ENCODE results near the gene ADRM1. TPM values are rescaled to one million over a fixed set of nuclear protein-coding genes. Genes with fewer than 3 reads are reported as not detected.

Gene ADRM1
- total and polyA plus RNA-seq, 12 donors = 50.6 to 254 (median 126) TPM

- peaks cover 0 to 25% of the 10 kb centered on the region in 2 donors for H3K36me3 ChIP-seq (replicated peaks in 1 of 2)
- TF ChIP-seq POLR2A (IDR thresholded peaks at IDR 0.05) (no peak), CTCF (IDR thresholded peaks at IDR 0.05) (no peak)
Observed at GRCh38 chr20:62350629-62351422, 48.0 kb downstream of the ADRM1 start.

GRCh38 chr20:62351469-62352401 is 48.9 kb downstream of the ADRM1 start:
- Histone ChIP-seq H3K36me3 (replicated peaks in 1 of 2) (peaks cover 0 to 20% of the 10 kb centered on the region in 2 donors), H3K27me3 (no peaks in the 10 kb centered on the region), H3K4me1 (replicated peaks in 1 of 2) (peaks cover 27 to 30% of the 10 kb centered on the region in 2 donors), H3K9me3 (replicated peaks in 1 of 3) (no peaks in the 10 kb centered on the region), H3K27ac (peak overlapping the region in 1 of 5 donors; percentile 76), H3K4me3 (no peak overlapping the region)
- DNase-seq = peak in 1 of 7 donors; percentile 12
- intact Hi-C loops (cut with DNase I) = loop anchor here in 1 of 2 donors (5.0 to 10.0 kb wide), 2 partner anchors 36 to 47 kb away; partner anchors contain the start of genes ADRM1 and RPS21
- no peak for TF ChIP-seq CTCF (IDR thresholded peaks at IDR 0.05)
- 88 to 91% (median 89%) methylated on average over 29 to 60 of the region's 60 CpGs for WGBS, 4 donors

More at GRCh38 chr20:62350629-62351422, 48.0 kb downstream of the ADRM1 start:
- intact Hi-C loops (cut with DNase I) = loop anchor here in 1 of 2 donors (5.0 to 10.0 kb wide), 2 partner anchors 36 to 46 kb away; partner anchors contain the start of genes ADRM1 and RPS21
- no peaks in the 10 kb centered on the region for H3K27me3 ChIP-seq
- H3K9me3 ChIP-seq (replicated peaks in 1 of 3) = no peaks in the 10 kb centered on the region
- H3K27ac ChIP-seq = peak overlapping the region in 1 of 5 donors; percentile 34
- WGBS, 4 donors = 87 to 97% (median 91%) methylated on average over 6 to 23 of the region's 23 CpGs
- H3K4me1 ChIP-seq (replicated peaks in 1 of 2) = peaks cover 18 to 22% of the 10 kb centered on the region in 2 donors
- H3K4me3 ChIP-seq = no peak overlapping the region
- peak in 1 of 7 donors; percentile 8 for DNase-seq

- WGBS, 4 donors = 57 to 72% (median 68%) methylated on average over 8 to 43 of the region's 43 CpGs
- H3K27me3 ChIP-seq = no peaks in the 10 kb centered on the region
- peak overlapping the region in 4 of 5 donors; percentile 21 to 76 (median 45) for H3K27ac ChIP-seq
- H3K4me1 ChIP-seq (replicated peaks in 1 of 2) = peaks cover 36 to 39% of the 10 kb centered on the region in 2 donors
- DNase-seq = peak; percentile 81 to 95 (median 92)
- H3K36me3 ChIP-seq (replicated peaks in 1 of 2) = peaks cover 0 to 19% of the 10 kb centered on the region in 2 donors
- H3K9me3 ChIP-seq (replicated peaks in 1 of 3) = no peaks in the 10 kb centered on the region
- intact Hi-C loops (cut with DNase I) = loop anchor here in 1 of 2 donors (5.0 to 10.0 kb wide), 2 partner anchors 35 to 48 kb away; partner anchors contain the start of genes ADRM1 and RPS21
- no peak overlapping the region for H3K4me3 ChIP-seq
- TF ChIP-seq POLR2A (IDR thresholded peaks at IDR 0.05) (no peak), CTCF (IDR thresholded peaks at IDR 0.05) (peak in 5 of 6 experiments; percentile 40 to 57 (median 52))
Observed at GRCh38 chr20:62352402-62353288, 49.8 kb downstream of the ADRM1 start.

All from adrenal gland (tissue), 12 donors.